Kidney (tissue), 14 donors: ENCODE results near the gene P2RX6. TPM values are rescaled to one million over a fixed set of nuclear protein-coding genes. Genes with fewer than 3 reads are reported as not detected.

Experiments
- DNase-seq, 5 donors: peaks; one replicate each; pipeline ENCODE4 v3.0.0-alpha.2; 2013 to 2020
- FAIRE-seq: peaks from 2 replicates; lab custom pipeline; 2012; peaks lifted over from hg19 to GRCh38; lab: Jason Lieb, UNC
- H3K27ac ChIP-seq, 2 donors: one replicate each; pipeline ENCODE4 v1.7.0; 2013; ENCODE audit warnings: low read depth in 2 of 2, low read length in 2 of 2, inconsistent platforms in 1 of 2
- H3K27me3 ChIP-seq: one replicate; pipeline ENCODE4 v1.7.1; 2013; ENCODE audit warnings: low read length, inconsistent platforms; ENCODE audit not compliant: control insufficient read depth, insufficient read depth
- H3K36me3 ChIP-seq, 3 donors: one replicate each; pipeline versions ENCODE4 v1.7.0 to v1.7.1; 2013; ENCODE audit warnings: low read length in 3 of 3, control low read depth in 1 of 3, inconsistent platforms in 1 of 3; ENCODE audit not compliant: insufficient read depth in 3 of 3, control insufficient read depth in 2 of 3
- H3K4me1 ChIP-seq, 3 donors: one replicate each; pipeline versions ENCODE4 v1.7.0 to v1.7.1; 2013; ENCODE audit warnings: low read length in 3 of 3, inconsistent platforms in 1 of 3, low read depth in 1 of 3; ENCODE audit not compliant: control insufficient read depth in 2 of 3, insufficient read depth in 2 of 3
- H3K4me3 ChIP-seq, 3 donors: one replicate each; pipeline versions ENCODE4 v1.7.0 to v1.8.1; 2013; ENCODE audit warnings: low read length in 3 of 3, control low read depth in 1 of 3, inconsistent platforms in 1 of 3
- H3K9ac ChIP-seq, 3 donors: one replicate each; pipeline versions ENCODE4 v1.7.0 to v1.7.1; 2013; ENCODE audit warnings: low read length in 3 of 3, control low read depth in 1 of 3, inconsistent platforms in 1 of 3
- H3K9me3 ChIP-seq, 3 donors: one replicate each; pipeline versions ENCODE4 v1.7.0 to v1.7.1; 2013; ENCODE audit warnings: low read length in 3 of 3, control low read depth in 1 of 3, inconsistent platforms in 1 of 3; ENCODE audit not compliant: control insufficient read depth in 2 of 3, insufficient read depth in 1 of 3
- intact Hi-C: fragments of 100-400 bp; cut with DNase I; formaldehyde crosslinking; loops from one replicate; pipeline ENCODE4 v1.11.1; 2022
- polyA plus RNA-seq: library from polyadenylated mRNA; stranded (reverse); fragments of 350-450 nt; fragmentation: Illumina TruSeq; extraction: RNeasy Lipid Tissue Mini Kit (QIAGEN cat#74804); gene quantifications from one replicate; pipeline ENCODE4 v1.2.3, GENCODE V29; 2014; ENCODE audit warnings: low read depth, low replicate concordance; ENCODE audit not compliant: insufficient read depth
- total RNA-seq: library from RNA; stranded (reverse); fragmentation: NEBNext Ultra II Directional; extraction: Animal tissue kit (Norgen Biotek cat#: 25700); gene quantifications from one replicate; pipeline ENCODE4 v1.2.1, GENCODE V29; 2021
- TF ChIP-seq, protein P1 (sequence below): IDR thresholded peaks from 3 replicates; pipeline ENCODE4 v1.5.1; 2012; ENCODE audit warnings: mild to moderate bottlenecking, moderate library complexity, borderline replicate concordance; ENCODE audit not compliant: insufficient read depth; ENCODE audit errors: extremely low read depth
- donor health status: control.
- donor health status: control.
- donor health status: control.
- donor health status: control.
- donor health status: control.
- donor health status: DM: yes; HTN: yes; CAD: no.
- donor health status: Normal renal cell carcinoma (clear cell type).

Gene P2RX6
- total and polyA plus RNA-seq, 2 donors from 2014 or later, result 1.0 to 1.6 TPM

DNA sequence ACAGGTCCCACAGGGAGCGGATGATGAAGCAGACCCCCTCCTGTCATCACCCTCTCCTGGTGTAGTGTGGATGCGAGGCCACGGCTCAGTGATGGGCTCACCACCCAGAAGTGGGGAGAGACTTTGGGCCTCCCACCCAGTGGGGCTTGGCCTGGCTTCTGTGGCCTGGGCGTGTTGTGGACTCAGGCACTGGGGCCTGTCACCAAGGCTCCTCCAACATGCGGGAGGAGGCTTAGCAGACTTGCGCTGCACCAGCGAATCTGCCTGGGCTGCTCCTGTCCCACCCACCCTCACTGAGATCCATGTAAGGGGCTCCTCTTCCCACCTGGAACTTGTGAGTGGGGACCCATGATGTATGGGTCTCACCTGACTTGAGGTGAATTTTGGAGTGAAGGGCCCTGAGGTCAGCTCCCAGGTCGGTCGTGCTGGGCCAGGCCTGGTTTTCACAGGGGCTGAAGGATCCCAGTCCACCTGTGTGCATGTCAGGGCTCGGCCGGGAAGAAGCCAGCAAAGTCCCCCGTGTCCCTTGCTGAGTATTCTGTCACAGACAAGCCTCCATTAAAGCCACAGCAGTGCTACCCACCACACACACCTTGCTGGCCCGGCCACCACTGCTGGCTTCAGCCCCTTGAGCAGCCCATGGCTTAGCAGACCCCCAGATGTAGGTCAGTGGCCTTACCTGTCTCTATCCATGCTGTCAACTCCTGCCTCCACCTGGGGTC is 17.3 kb upstream of the P2RX6 start:
- intact Hi-C loops, result no loop called here
- peak in 1 of 5 donors; percentile 65 for DNase-seq
- TF ChIP-seq, protein P1, sequence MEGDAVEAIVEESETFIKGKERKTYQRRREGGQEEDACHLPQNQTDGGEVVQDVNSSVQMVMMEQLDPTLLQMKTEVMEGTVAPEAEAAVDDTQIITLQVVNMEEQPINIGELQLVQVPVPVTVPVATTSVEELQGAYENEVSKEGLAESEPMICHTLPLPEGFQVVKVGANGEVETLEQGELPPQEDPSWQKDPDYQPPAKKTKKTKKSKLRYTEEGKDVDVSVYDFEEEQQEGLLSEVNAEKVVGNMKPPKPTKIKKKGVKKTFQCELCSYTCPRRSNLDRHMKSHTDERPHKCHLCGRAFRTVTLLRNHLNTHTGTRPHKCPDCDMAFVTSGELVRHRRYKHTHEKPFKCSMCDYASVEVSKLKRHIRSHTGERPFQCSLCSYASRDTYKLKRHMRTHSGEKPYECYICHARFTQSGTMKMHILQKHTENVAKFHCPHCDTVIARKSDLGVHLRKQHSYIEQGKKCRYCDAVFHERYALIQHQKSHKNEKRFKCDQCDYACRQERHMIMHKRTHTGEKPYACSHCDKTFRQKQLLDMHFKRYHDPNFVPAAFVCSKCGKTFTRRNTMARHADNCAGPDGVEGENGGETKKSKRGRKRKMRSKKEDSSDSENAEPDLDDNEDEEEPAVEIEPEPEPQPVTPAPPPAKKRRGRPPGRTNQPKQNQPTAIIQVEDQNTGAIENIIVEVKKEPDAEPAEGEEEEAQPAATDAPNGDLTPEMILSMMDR, result no peak
- Histone ChIP-seq H3K9ac (no peak overlapping the region), H3K36me3 (peaks cover 0 to 9% (median 5%) of the 10 kb centered on the region in 3 donors), H3K27ac (no peak overlapping the region), H3K27me3 (no peaks in the 10 kb centered on the region), H3K4me1 (peaks cover 0 to 17% (median 4%) of the 10 kb centered on the region in 3 donors), H3K9me3 (no peaks in the 10 kb centered on the region), H3K4me3 (no peak overlapping the region)
- FAIRE-seq, result no peak

DNA sequence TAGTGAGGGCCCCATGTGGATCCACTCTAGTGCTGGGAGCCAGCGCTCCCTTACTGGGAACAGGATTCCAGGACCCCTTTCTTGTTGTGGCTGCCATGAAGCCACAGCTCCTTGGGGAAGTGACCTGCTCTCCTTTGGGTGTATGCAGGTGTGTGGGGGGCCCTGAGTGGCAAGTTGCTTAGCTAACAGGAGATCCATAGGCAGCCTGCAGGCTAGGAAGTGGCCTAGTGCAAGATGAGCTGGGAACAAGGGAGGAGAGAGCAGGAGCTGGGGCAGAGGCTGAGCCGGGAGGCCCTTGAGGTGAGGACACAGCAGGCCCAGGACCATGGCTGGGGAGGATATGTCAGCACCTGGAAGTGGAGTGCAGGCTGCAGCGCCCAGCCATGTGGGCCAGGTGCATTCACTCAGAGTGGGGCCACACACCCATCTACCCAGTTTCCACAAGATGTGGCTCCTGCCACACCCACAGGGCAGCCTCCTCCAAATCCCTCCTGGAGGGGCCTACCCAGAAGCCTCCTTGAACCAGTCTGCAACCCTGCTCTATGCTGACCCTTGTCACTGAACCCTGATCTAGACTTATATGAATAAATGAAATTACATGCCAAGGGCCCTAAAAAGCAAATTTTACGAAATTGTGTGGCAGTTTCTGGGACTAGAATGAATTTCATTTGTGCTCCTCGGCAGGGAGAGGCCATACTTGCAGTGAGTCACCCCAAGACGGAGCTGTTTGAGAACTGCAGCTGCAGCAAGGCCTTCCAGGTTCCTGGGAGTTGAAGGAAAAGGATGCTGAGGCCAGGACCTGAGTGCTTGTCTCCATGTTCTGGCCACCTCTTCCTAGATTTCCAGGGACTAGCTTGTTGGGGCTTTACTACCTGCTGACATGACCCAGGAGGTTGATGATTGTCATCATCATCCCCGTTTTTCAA is 16.3 kb upstream of the P2RX6 start:
- H3K27ac ChIP-seq, result no peak overlapping the region
- H3K27me3 ChIP-seq, result no peaks in the 10 kb centered on the region
- H3K9me3 ChIP-seq, result no peaks in the 10 kb centered on the region
- no peak overlapping the region for H3K9ac ChIP-seq
- no peak overlapping the region for H3K4me3 ChIP-seq
- TF ChIP-seq, protein P1, result no peak
- peaks cover 0 to 24% (median 4%) of the 10 kb centered on the region in 3 donors for H3K4me1 ChIP-seq
- intact Hi-C loops, result no loop called here
- FAIRE-seq (no peak), DNase-seq (peak in 1 of 5 donors; percentile 61)
- peaks cover 0 to 9% (median 5%) of the 10 kb centered on the region in 3 donors for H3K36me3 ChIP-seq

- Histone ChIP-seq H3K9me3 (no peaks in the 10 kb centered on the region), H3K27me3 (no peaks in the 10 kb centered on the region), H3K27ac (no peak overlapping the region), H3K4me1 (peaks cover 0 to 27% (median 4%) of the 10 kb centered on the region in 3 donors), H3K9ac (no peak overlapping the region), H3K36me3 (peaks cover 0 to 9% (median 5%) of the 10 kb centered on the region in 3 donors), H3K4me3 (no peak overlapping the region)
- TF ChIP-seq, protein P1, result no peak
- DNase-seq (peak in 2 of 5 donors; percentile 10 to 80), FAIRE-seq (no peak)
- intact Hi-C loops, result no loop called here
Observed at GRCh38 chr22:20999350-21000206, 15.4 kb upstream of the P2RX6 start.
